HUES6 (cell line): ENCODE results near the gene HCST.

Experiments
- H3K27ac ChIP-seq: 2 replicates; pipeline ENCODE4 v1.7.0; 2013; ENCODE audit warnings: low read depth, mild to moderate bottlenecking, low read length, inconsistent platforms
- H3K27me3 ChIP-seq: 2 replicates; pipeline ENCODE4 v1.6.1; 2013; ENCODE audit warnings: low read length; ENCODE audit not compliant: control insufficient read depth, insufficient read depth
- H3K36me3 ChIP-seq: 2 replicates; pipeline ENCODE4 v1.6.1; 2013; ENCODE audit warnings: low read length; ENCODE audit not compliant: control insufficient read depth, insufficient read depth
- H3K4me1 ChIP-seq: 2 replicates; pipeline ENCODE4 v1.6.1; 2013; ENCODE audit warnings: low read length; ENCODE audit not compliant: control insufficient read depth, insufficient read depth
- H3K4me3 ChIP-seq: 2 replicates; pipeline ENCODE4 v1.5.1; 2013; ENCODE audit warnings: low read depth, low read length
- H3K9ac ChIP-seq: one replicate; pipeline ENCODE4 v1.6.1; 2013; ENCODE audit warnings: mild to moderate bottlenecking, low read length
- H3K9me3 ChIP-seq: 2 replicates; pipeline ENCODE4 v1.6.1; 2013; ENCODE audit warnings: low read depth, low read length; ENCODE audit not compliant: control insufficient read depth, insufficient read depth

The HCST gene

DNA sequence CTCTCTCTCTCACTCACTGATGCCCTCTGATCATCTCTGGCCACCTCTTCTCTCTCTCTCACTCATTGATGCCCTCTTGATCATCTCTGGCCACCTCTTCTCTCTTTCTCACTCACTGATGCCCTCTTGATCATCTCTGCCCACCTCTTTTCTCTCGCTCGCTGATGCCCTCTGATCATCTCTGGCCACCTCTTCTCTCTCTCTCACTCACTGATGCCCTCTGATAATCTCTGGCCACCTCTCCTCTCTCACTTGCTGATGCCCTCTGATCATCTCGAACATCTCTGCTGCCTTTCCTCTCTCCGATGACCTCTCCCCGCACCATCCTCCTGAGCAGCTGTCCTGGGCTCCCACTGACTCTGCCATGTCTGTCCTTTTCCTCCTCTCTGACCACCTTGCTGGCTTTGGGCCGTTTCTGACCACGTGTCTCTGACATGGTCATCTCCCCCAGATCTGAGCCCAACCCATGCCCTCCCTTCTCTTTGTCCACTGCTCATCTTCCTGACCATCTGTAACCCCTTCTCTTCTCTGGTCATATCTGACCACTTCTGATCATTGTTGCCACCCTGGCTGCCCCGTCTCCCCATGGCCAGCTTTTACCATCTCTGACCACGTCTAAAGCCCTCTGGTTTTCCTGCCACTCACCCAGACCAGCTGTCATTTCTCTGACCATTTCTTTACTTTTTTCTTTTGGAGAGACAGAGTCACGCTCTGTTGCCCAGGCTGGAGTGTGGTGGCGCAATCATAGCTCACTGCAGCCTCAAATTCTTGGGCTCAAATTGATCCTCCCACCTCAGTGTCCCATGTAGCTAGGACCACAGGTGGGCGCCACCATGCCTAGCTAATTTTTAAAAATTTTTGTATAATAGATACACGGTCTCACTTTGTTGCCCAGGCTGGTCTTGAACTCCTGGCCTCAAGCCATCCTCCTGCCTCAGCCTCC, 36.2 kb downstream of the HCST start:
- Histone ChIP-seq H3K9me3 (no peaks in the 10 kb centered on the region), H3K9ac (no peak overlapping the region), H3K4me3 (peak overlapping the region; percentile 64), H3K4me1 (peaks cover 17% of the 10 kb centered on the region), H3K27ac (no peak overlapping the region), H3K36me3 (peaks cover 24% of the 10 kb centered on the region; the same call in 1 of the 2 replicates), H3K27me3 (no peaks in the 10 kb centered on the region)

DNA sequence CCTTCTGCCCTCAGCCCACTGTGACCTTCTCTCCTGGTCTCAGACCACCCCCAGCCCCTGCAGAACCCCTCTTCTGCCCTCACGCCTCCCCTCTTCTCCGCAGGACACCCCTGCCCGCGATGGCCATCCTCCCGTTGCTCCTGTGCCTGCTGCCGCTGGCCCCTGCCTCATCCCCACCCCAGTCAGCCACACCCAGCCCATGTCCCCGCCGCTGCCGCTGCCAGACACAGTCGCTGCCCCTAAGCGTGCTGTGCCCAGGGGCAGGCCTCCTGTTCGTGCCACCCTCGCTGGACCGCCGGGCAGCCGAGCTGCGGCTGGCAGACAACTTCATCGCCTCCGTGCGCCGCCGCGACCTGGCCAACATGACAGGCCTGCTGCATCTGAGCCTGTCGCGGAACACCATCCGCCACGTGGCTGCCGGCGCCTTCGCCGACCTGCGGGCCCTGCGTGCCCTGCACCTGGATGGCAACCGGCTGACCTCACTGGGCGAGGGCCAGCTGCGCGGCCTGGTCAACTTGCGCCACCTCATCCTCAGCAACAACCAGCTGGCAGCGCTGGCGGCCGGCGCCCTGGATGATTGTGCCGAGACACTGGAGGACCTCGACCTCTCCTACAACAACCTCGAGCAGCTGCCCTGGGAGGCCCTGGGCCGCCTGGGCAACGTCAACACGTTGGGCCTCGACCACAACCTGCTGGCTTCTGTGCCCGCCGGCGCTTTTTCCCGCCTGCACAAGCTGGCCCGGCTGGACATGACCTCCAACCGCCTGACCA, 37.2 kb downstream of the HCST start:
- no peaks in the 10 kb centered on the region for H3K27me3 ChIP-seq
- H3K9ac ChIP-seq, result no peak overlapping the region
- H3K36me3 ChIP-seq, result peaks cover 26% of the 10 kb centered on the region; the same call in 1 of the 2 replicates
- H3K4me1 ChIP-seq, result peaks cover 17% of the 10 kb centered on the region
- no peak overlapping the region for H3K27ac ChIP-seq
- no peak overlapping the region for H3K4me3 ChIP-seq
- no peaks in the 10 kb centered on the region for H3K9me3 ChIP-seq

DNA sequence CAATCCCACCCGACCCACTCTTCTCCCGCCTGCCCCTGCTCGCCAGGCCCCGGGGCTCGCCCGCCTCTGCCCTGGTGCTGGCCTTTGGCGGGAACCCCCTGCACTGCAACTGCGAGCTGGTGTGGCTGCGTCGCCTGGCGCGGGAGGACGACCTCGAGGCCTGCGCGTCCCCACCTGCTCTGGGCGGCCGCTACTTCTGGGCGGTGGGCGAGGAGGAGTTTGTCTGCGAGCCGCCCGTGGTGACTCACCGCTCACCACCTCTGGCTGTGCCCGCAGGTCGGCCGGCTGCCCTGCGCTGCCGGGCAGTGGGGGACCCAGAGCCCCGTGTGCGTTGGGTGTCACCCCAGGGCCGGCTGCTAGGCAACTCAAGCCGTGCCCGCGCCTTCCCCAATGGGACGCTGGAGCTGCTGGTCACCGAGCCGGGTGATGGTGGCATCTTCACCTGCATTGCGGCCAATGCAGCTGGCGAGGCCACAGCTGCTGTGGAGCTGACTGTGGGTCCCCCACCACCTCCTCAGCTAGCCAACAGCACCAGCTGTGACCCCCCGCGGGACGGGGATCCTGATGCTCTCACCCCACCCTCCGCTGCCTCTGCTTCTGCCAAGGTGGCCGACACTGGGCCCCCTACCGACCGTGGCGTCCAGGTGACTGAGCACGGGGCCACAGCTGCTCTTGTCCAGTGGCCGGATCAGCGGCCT, 37.9 kb downstream of the HCST start:
- Histone ChIP-seq H3K4me1 (peaks cover 17% of the 10 kb centered on the region), H3K9me3 (no peaks in the 10 kb centered on the region), H3K27me3 (no peaks in the 10 kb centered on the region), H3K9ac (no peak overlapping the region), H3K4me3 (no peak overlapping the region), H3K36me3 (peaks cover 27% of the 10 kb centered on the region; the same call in 1 of the 2 replicates), H3K27ac (no peak overlapping the region)

DNA sequence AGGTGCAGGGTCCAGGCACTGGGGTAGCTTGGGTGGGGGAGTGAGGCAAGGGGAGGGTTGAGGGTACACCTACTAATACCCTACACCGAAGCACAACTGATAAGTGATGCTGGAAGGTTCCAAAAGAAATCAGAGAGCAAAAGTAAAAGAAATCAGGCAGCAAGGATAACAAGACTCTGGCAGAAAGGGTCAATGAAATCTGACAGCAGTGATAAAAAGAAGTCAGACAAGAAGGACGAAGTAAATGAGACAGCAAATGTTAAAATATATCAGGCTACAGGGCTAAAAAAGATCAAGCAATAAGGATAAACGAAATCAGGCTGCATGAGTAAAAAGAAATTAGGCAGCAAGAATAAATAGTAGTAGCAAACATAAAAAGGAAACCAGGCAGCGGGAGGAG, 38.5 kb downstream of the HCST start:
- Histone ChIP-seq H3K4me1 (peaks cover 13% of the 10 kb centered on the region), H3K27ac (no peak overlapping the region), H3K27me3 (no peaks in the 10 kb centered on the region), H3K9me3 (no peaks in the 10 kb centered on the region), H3K4me3 (no peak overlapping the region), H3K9ac (no peak overlapping the region), H3K36me3 (peaks cover 27% of the 10 kb centered on the region; the same call in 1 of the 2 replicates)

DNA sequence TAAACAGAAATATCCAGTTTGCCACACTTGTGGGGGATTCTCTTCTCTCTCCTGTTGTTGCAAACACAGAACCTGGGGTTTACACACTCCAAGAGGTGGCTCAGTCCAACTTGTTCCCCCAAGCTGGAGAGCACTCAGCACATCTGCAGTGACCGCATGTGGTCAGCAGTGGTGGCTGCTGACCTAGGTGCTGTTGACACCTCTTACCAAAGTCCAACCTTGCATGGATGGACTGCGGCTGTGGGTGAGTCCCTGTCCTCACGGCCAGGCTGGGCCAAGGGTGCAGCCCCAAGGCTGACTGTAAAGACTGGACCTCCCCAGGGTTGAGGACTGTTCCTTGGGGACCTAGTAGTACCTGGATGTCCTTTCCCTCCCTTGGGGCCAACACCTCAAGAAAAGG, 39.9 kb downstream of the HCST start:
- no peak overlapping the region for H3K4me3 ChIP-seq

DNA sequence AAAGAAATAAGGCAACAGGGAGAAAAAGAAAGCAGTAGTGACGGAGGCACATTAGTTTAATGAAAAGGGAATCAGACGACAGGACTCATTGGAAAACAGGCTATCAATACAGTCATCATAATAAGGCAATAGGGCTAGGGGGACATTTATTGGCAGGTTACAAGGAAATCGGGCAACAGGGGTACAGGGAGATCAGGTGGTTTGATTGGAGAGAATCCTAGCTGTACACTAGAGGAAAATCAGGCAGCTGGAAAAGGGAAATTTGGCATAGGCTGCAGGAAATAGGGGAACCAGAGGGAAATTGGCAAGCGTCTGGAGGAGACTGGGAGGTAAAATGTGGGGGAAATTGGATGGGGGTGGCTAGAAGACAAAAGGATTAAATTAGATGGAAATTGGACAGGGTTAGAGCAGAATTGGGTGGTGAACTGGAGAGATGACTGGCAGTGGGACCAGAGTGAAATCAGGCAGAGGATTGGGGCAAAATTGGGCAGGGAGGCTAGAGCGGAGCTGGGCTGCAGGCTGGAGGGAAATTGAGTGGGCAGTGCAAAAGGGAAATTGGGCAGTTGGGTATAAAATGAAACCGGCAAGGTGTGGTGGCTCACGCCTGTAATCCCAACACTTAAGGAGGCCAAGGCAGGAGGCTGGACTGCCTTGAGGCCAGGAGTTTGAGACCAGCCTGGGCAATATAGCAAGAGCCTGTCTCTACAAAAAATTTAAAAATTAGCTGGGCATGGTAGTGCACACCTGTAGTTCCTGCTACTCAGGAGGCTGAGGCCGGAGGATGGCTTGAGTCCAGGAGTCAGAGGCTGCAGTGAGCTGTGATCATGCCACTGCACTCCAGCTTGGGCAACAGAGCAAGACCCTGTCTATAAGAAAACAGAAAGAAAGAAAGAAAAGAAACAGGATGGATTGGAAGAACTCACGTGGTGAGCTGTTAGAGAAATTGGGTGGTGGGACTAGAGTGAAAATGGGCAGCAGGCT, 41.3 kb downstream of the HCST start:
- Histone ChIP-seq H3K9ac (no peak overlapping the region), H3K4me3 (no peak overlapping the region), H3K27ac (no peak overlapping the region), H3K9me3 (no peaks in the 10 kb centered on the region), H3K4me1 (no peaks in the 10 kb centered on the region), H3K36me3 (peaks cover 27% of the 10 kb centered on the region; the same call in 1 of the 2 replicates), H3K27me3 (no peaks in the 10 kb centered on the region)

More for the DNA sequence above, 39.9 kb downstream of the HCST start:
- no peak overlapping the region for H3K27ac ChIP-seq
- H3K4me1 ChIP-seq, result peaks cover 6% of the 10 kb centered on the region
- H3K36me3 ChIP-seq, result peaks cover 27% of the 10 kb centered on the region; the same call in 1 of the 2 replicates
- H3K27me3 ChIP-seq, result no peaks in the 10 kb centered on the region
- H3K9ac ChIP-seq, result no peak overlapping the region
- no peaks in the 10 kb centered on the region for H3K9me3 ChIP-seq

DNA sequence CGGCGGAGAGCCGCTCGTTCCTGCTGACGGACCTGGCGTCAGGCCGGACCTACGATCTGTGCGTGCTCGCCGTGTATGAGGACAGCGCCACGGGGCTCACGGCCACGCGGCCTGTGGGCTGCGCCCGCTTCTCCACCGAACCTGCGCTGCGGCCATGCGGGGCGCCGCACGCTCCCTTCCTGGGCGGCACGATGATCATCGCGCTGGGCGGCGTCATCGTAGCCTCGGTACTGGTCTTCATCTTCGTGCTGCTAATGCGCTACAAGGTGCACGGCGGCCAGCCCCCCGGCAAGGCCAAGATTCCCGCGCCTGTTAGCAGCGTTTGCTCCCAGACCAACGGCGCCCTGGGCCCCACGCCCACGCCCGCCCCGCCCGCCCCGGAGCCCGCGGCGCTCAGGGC, 42.2 kb downstream of the HCST start:
- Histone ChIP-seq H3K4me1 (no peaks in the 10 kb centered on the region), H3K27me3 (no peaks in the 10 kb centered on the region), H3K4me3 (no peak overlapping the region), H3K36me3 (peaks cover 21% of the 10 kb centered on the region; the same call in 1 of the 2 replicates), H3K9ac (no peak overlapping the region), H3K27ac (no peak overlapping the region), H3K9me3 (no peaks in the 10 kb centered on the region)

DNA sequence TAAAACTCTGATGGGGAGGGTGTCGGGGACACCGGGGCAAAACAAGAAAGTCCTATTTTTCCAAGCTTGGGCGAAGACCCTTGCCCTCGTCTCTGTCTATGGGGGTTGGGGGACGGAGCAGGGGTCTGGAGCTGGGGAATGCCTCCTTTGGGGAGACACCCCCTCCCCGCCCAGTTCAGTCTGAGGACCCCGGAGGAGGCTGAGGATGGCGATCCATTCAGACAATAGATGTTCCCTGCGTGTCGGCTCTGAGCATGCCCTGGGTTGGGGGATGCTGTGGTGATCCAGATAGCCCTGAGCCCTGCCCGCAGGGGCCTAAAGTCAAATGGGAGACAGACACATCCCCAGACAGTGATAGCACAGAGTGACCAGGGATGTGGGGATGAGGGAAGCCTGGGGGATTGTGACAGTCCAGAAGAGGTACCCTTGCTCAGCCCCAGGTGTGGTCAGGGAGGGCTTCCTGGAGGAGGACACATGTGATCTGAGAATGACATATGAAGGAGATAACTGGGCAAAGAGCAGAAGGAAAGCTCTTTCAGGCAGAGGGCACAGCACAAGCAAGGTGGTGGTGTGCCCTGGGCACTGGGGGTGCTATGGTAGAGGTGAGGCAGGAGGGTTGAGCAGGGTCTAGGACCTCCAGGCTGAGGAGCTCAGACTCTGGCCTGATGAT, 42.9 kb downstream of the HCST start:
- Histone ChIP-seq H3K4me3 (no peak overlapping the region), H3K36me3 (peaks cover 14% of the 10 kb centered on the region; the same call in 1 of the 2 replicates)

DNA sequence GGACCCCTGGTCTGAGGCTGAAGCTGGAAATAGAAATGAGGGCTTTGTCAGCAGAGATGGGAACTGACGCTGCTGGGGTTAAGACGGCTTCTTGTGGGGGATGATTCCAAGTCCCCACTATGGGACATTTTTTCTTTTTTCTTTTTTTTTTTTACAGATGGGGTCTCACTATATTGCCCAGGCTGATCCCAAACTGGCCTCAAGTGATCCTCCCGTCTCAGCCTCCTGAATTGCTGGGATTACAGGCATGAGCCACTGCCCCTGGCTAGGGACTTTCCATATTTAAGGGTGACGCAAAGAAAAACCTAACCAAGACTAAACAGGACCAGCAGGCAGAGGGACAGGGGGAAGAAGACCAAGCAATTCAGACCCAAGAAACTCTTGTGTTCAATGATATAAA, 43.9 kb downstream of the HCST start:
- H3K4me3 ChIP-seq, result no peak overlapping the region
- no peaks in the 10 kb centered on the region for H3K27me3 ChIP-seq
- H3K9ac ChIP-seq, result no peak overlapping the region
- 0 out of 2 replicates have a peak, but pooled peaks cover 8% of the 10 kb centered on the region for H3K36me3 ChIP-seq
- H3K4me1 ChIP-seq, result no peaks in the 10 kb centered on the region
- H3K9me3 ChIP-seq, result no peaks in the 10 kb centered on the region
- no peak overlapping the region for H3K27ac ChIP-seq

More for the DNA sequence above, 42.9 kb downstream of the HCST start:
- Histone ChIP-seq H3K9ac (no peak overlapping the region), H3K27me3 (no peaks in the 10 kb centered on the region), H3K9me3 (no peaks in the 10 kb centered on the region), H3K4me1 (no peaks in the 10 kb centered on the region), H3K27ac (no peak overlapping the region)
